Keratinocyte (primary cell): ENCODE data around the gene ITPR2. TPM values are rescaled to one million over a fixed set of nuclear protein-coding genes. Genes with fewer than 3 reads are reported as not detected.

Experiments used
- DNase-seq: peaks from one replicate; pipeline ENCODE4 v3.0.0-alpha.2; 2011; ENCODE audit warnings: low read depth, missing footprints, low spot score
- FAIRE-seq: peaks from 2 replicates; lab custom pipeline; 2011; peaks lifted over from hg19 to GRCh38; lab: Jason Lieb, UNC
- H2AFZ ChIP-seq: 2 replicates; pipeline ENCODE4 v1.6.0; 2012; ENCODE audit warnings: low read length, control low read depth, inconsistent platforms; ENCODE audit not compliant: control insufficient read depth
- H3K27ac ChIP-seq: 2 replicates; pipeline ENCODE4 v1.5.1; 2011; ENCODE audit warnings: low read length; ENCODE audit not compliant: control insufficient read depth, insufficient read depth
- H3K27me3 ChIP-seq: 3 replicates; pipeline ENCODE4 v1.6.0; 2011; ENCODE audit warnings: low read length; ENCODE audit not compliant: control insufficient read depth, insufficient read depth; ENCODE audit errors: extremely low read depth
- H3K36me3 ChIP-seq, 2 experiments: 2 replicates in 1 of 2; 3 replicates in 1 of 2; pipeline ENCODE4 v1.5.1; 2011; ENCODE audit warnings: low read length in 2 of 2, mild to moderate bottlenecking in 1 of 2; ENCODE audit not compliant: control insufficient read depth in 2 of 2, insufficient read depth in 2 of 2; ENCODE audit errors: extremely low read depth in 1 of 2
- H3K4me1 ChIP-seq: 3 replicates; pipeline ENCODE4 v1.5.1; 2011; ENCODE audit warnings: low read length; ENCODE audit not compliant: control insufficient read depth, insufficient read depth; ENCODE audit errors: extremely low read depth
- H3K4me2 ChIP-seq: 3 replicates; pipeline ENCODE4 v1.6.0; 2011; ENCODE audit warnings: low read depth, low read length; ENCODE audit not compliant: control insufficient read depth, insufficient read depth; ENCODE audit errors: extremely low read depth
- H3K4me3 ChIP-seq, 3 experiments: fragments of 200-600 bp in 1 of 3; sonication (generic) in 1 of 3; 2 replicates in 2 of 3; 3 replicates in 1 of 3; pipeline ENCODE4 v1.5.1; 2011 to 2016; ENCODE audit warnings: low read length in 3 of 3, mild to moderate bottlenecking in 3 of 3, control low read depth in 2 of 3, inconsistent platforms in 1 of 3, low read depth in 1 of 3, mixed read lengths in 1 of 3, mixed run types in 1 of 3, moderate library complexity in 1 of 3; ENCODE audit not compliant: control insufficient read depth in 2 of 3, insufficient read depth in 2 of 3; ENCODE audit errors: extremely low read depth in 1 of 3
- H3K79me2 ChIP-seq: 2 replicates; pipeline ENCODE4 v1.6.0; 2012; ENCODE audit warnings: low read length; ENCODE audit not compliant: control insufficient read depth, insufficient read depth
- H3K9ac ChIP-seq: 3 replicates; pipeline ENCODE4 v1.6.0; 2011; ENCODE audit warnings: low read length; ENCODE audit not compliant: control insufficient read depth, insufficient read depth; ENCODE audit errors: extremely low read depth
- H3K9me1 ChIP-seq: 3 replicates; pipeline ENCODE4 v1.6.0; 2011; ENCODE audit warnings: low read length; ENCODE audit not compliant: control insufficient read depth, insufficient read depth; ENCODE audit errors: extremely low read depth
- H3K9me3 ChIP-seq: 2 replicates; pipeline ENCODE4 v1.5.1; 2012; ENCODE audit warnings: low read depth, low read length; ENCODE audit not compliant: control insufficient read depth
- H4K20me1 ChIP-seq: 3 replicates; pipeline ENCODE4 v1.6.0; 2011; ENCODE audit warnings: low read length; ENCODE audit not compliant: control insufficient read depth, insufficient read depth; ENCODE audit errors: extremely low read depth
- CTCF ChIP-seq, 3 experiments: IDR thresholded peaks in 1 of 3; conservative IDR thresholded peaks in 1 of 3; optimal IDR thresholded peaks in 1 of 3; 2 replicates in 2 of 3; 3 replicates in 1 of 3; pipeline versions ENCODE3 to v1.5.1; 2011; ENCODE audit warnings: low read length in 3 of 3, mild to moderate bottlenecking in 3 of 3, moderate library complexity in 2 of 3, control low read depth in 1 of 3, inconsistent platforms in 1 of 3; ENCODE audit not compliant: insufficient read depth in 2 of 3; ENCODE audit errors: extremely low read depth in 1 of 3
- EZH2 ChIP-seq: IDR thresholded peaks from one replicate; pipeline ENCODE4 v1.6.1; 2012; ENCODE audit warnings: inconsistent platforms, mild to moderate bottlenecking, low read length, moderate library complexity
- dilution Hi-C: fragments of 300-500 bp; cut with MboI; formaldehyde crosslinking; loops from one replicate; pipeline ENCODE4 v1.7.0; 2020; ENCODE audit warnings: low sequenced_read_pairs; ENCODE audit not compliant: extremely low pct_ligation_motif_present
- polyA plus RNA-seq, 5 experiments: library from polyadenylated mRNA; depleted of rRNA in 3 of 5; stranded (reverse) in 3 of 5; stranded (forward) in 1 of 5; unstranded in 1 of 5; fragments of >200 nt; gene quantifications; 1 replicate in 1 of 5; 2 replicates in 3 of 5; 3 replicates in 1 of 5; pipeline versions ENCODE4 v1.2.1 to v1.2.3, GENCODE V29; 2011 to 2012; ENCODE audit warnings: missing spikeins in 2 of 5, low read depth in 1 of 5, low replicate concordance in 1 of 5

ITPR2 gene
- polyA plus RNA-seq, 1 donor (not counting 4 experiments of a cell fraction or from before 2014, with no cell fraction given), result 7.6 TPM

GRCh38 chr12:26833743-26834490 lies 923 bp upstream of the ITPR2 start:
- no peak for TF ChIP-seq EZH2
- no peak for TF ChIP-seq CTCF (optimal IDR thresholded peaks at IDR 0.05 in 1 of 3, IDR thresholded peaks at IDR 0.05 in 1 of 3, conservative IDR thresholded peaks at IDR 0.05 in 1 of 3; ENCODE audit: extremely low read depth in 1 of 3, insufficient read depth in 2 of 3, low read length in 3 of 3)
- H3K4me2 ChIP-seq, result peak overlapping the region; percentile 99
- no peak overlapping the region for H3K27ac ChIP-seq
- H2AFZ ChIP-seq, result peak overlapping the region; percentile 89
- H3K9me1 ChIP-seq, result no peaks in the 10 kb centered on the region
- peak overlapping the region; percentile 58 for H3K9ac ChIP-seq
- H3K79me2 ChIP-seq, result peaks cover 20% of the 10 kb centered on the region
- FAIRE-seq (no peak), DNase-seq (no peak)
- H3K9me3 ChIP-seq, result no peaks in the 10 kb centered on the region
- H4K20me1 ChIP-seq, result no peaks in the 10 kb centered on the region
- H3K36me3 ChIP-seq, result no peaks in the 10 kb centered on the region
- H3K27me3 ChIP-seq, result no peaks in the 10 kb centered on the region
- H3K4me3 ChIP-seq, result peak overlapping the region; percentile 72 to 85 (median 74)
- dilution Hi-C loops, result no loop called here
- H3K4me1 ChIP-seq, result peaks cover 19% of the 10 kb centered on the region

- FAIRE-seq (peak; percentile 43), DNase-seq (no peak)
- Histone ChIP-seq H3K9ac (peak overlapping the region; percentile 94), H3K4me3 (peak overlapping the region; percentile 85 to 95 (median 90)), H3K79me2 (peaks cover 33% of the 10 kb centered on the region), H2AFZ (peak overlapping the region; percentile 98), H3K9me3 (no peaks in the 10 kb centered on the region), H4K20me1 (no peaks in the 10 kb centered on the region), H3K27me3 (no peaks in the 10 kb centered on the region), H3K27ac (peak overlapping the region; percentile 94), H3K9me1 (no peaks in the 10 kb centered on the region), H3K4me2 (peak overlapping the region; percentile 97), H3K36me3 (no peaks in the 10 kb centered on the region), H3K4me1 (peaks cover 22% of the 10 kb centered on the region)
- dilution Hi-C loops, result no loop called here
- TF ChIP-seq EZH2 (no peak), CTCF (optimal IDR thresholded peaks at IDR 0.05 in 1 of 3, IDR thresholded peaks at IDR 0.05 in 1 of 3, conservative IDR thresholded peaks at IDR 0.05 in 1 of 3; ENCODE audit: extremely low read depth in 1 of 3, insufficient read depth in 2 of 3, low read length in 3 of 3) (peak in 2 of 3 experiments; percentile 9 to 54)
These were observed 808 bp downstream of the ITPR2 start for GRCh38 chr12:26831951-26832821.
